Measurements from ENCODE around the gene JMJD6.
A peak's percentile ranks its signal among the peaks of the same experiment; 100 is the strongest.
"Not testable (repeated sequence)": the region's sequence is repeated elsewhere in the genome, so short reads cannot be mapped to it uniquely, and the experiment has no call there.

JMJD6 gene

GRCh38 chr17:76731800-76732733 lies 5.7 kb upstream of the JMJD6 start:
- H3K36me3 Mint-ChIP-seq: peaks cover 100% of the 10 kb centered on the region
- peaks cover 41% of the 10 kb centered on the region for H3K4me1 Mint-ChIP-seq
- not testable (repeated sequence) for DNase-seq (ENCODE audit: low spot score in 2 of 2); ATAC-seq; H3K9me3 Mint-ChIP-seq
- H3K27ac Mint-ChIP-seq: peak overlapping the region; percentile 99
- H3K4me3 Mint-ChIP-seq: peak overlapping the region; percentile 93

DNA sequence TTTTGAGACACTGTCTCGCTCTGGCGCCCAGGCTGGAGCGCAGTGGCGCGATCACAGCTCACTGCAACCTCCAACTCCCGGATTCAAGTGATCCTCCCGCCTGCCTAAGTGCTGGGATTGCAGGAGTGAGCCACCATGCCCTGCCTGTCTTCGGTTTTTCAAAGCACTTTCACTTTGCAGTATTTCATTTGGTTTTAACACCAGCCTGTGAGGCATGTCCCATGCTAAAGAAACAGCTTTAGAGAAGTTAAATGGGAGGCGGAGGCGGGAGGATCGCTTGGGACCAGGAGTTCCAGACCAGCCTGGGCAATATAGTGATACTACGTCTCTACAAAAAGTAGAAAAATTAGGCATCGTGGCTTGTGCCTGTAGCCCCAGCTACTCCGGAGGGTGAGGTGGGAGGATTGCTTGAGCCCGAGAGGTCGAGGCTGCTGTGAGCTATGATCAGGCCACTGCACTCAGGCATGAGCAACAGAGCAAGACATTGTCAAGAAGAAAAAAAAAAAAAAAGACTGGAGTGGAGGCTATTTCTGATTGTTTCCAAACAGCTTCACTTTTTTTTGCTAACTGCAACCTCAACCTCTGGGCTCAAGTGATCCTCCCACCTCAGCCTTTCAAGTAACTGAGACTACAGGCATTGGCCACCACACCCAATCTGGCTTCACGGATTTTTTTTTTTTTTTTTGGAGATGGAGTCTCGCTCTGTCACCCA lies 1.5 kb upstream of the JMJD6 start:
- DNase-seq (ENCODE audit: low spot score in 2 of 2): peak in 1 of 2 donors; percentile 69
- H3K27ac Mint-ChIP-seq: peak overlapping the region; percentile 97
- H3K36me3 Mint-ChIP-seq: peaks cover 100% of the 10 kb centered on the region
- H3K4me1 Mint-ChIP-seq: peaks cover 21% of the 10 kb centered on the region
- ATAC-seq: no peak
- peak overlapping the region; percentile 98 for H3K4me3 Mint-ChIP-seq
- no peaks in the 10 kb centered on the region for H3K9me3 Mint-ChIP-seq

GRCh38 chr17:76726776-76727718 lies 641 bp upstream of the JMJD6 start, which contains the start of gene METTL23:
TSS of gene METTL23 (plus strand) at chr17:76726839. CDS start at chr17:76729711, 2,872 bp downstream.
- Mint-ChIP-seq H3K4me3 (peak within 1 kb of the TSS; percentile 98), H3K27ac (peak within 1 kb of the TSS; percentile 97), H3K4me1 (peaks cover 21% of the 10 kb centered on the region), H3K9me3 (no peaks in the 10 kb centered on the region), H3K36me3 (peaks cover 100% of the 10 kb centered on the region)
- ATAC-seq (peak; percentile 70), DNase-seq (ENCODE audit: low spot score in 2 of 2) (peak in 1 of 2 donors; percentile 83)

- peak; percentile 53 to 86 for DNase-seq (ENCODE audit: low spot score in 2 of 2)
- ATAC-seq: peak; percentile 66
- Mint-ChIP-seq H3K4me3 (peak overlapping the region; percentile 98), H3K36me3 (peaks cover 100% of the 10 kb centered on the region), H3K9me3 (no peaks in the 10 kb centered on the region), H3K4me1 (peaks cover 34% of the 10 kb centered on the region), H3K27ac (peak overlapping the region; percentile 97)
Measured at GRCh38 chr17:76725580-76726230, 701 bp downstream of the JMJD6 start.

DNA sequence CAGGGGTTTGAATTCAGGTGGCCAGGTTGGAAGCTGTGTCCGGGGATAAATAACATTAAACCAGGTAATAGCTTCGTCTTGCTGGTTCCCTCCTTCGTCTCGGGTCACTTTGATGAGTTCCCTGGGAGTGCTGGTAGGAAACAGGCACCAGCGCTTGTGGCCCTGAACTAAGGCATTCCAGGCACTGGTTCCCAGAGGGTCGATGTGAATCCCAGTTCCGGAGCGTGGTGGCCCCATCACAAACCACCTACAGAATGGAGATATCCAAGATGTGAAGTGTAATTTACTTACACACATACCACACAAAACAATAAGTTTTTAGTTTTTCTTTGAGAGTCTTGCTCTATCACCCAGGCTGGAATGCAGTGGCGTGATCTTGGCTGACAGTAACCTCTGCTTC lies 2.6 kb downstream of the JMJD6 start:
- Mint-ChIP-seq H3K4me3 (peak overlapping the region; percentile 98), H3K36me3 (peaks cover 100% of the 10 kb centered on the region), H3K4me1 (peaks cover 31% of the 10 kb centered on the region), H3K9me3 (no peaks in the 10 kb centered on the region), H3K27ac (no peak overlapping the region)
- DNase-seq (ENCODE audit: low spot score in 2 of 2) (no peak), ATAC-seq (no peak)

DNA sequence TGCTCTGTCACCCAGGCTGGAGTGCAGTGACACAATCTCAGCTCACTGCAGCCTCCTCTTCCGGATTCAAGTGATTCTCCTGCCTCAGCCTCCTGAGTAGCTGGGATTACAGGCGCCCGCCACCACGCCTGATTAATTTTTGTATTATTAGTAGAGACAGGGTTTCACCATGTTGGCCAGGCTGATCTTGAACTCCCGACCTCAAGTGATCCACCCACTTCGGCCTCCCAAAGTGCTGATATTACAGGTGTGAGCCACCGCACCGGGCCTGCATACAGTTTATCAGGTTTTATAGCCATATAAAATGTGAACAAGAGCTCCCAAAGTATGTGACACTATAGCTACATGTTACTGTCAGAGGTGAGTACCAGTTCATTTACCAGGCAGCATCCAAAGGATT lies 3.4 kb downstream of the JMJD6 start:
- DNase-seq (ENCODE audit: low spot score in 2 of 2); H3K9me3 Mint-ChIP-seq; ATAC-seq; H3K27ac Mint-ChIP-seq: not testable (repeated sequence)
- Mint-ChIP-seq H3K36me3 (peaks cover 100% of the 10 kb centered on the region), H3K4me1 (peaks cover 34% of the 10 kb centered on the region), H3K4me3 (peak overlapping the region; percentile 98)

DNA sequence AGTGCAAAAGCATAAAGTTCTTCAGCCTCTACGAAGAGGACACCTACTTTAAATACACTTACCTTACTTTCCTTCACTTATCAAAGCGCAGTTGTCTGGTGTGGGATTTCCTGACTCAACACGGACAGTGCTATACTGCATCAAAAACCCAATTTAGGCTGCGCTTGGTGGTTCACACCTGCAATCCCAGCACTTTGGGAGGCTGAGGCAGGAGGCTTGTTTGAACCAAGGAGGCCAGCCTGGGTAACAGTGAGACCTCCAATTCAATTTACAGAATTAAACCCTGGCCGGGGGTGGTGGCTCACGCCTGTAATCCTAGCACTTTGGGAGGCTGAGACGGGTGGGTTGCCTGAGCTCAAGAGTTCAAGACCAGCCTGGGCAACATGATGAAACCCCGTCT lies 4.1 kb downstream of the JMJD6 start:
- H3K27ac Mint-ChIP-seq: peak overlapping the region; percentile 76
- peak overlapping the region; percentile 26 for H3K4me3 Mint-ChIP-seq
- H3K36me3 Mint-ChIP-seq: peaks cover 100% of the 10 kb centered on the region
- H3K4me1 Mint-ChIP-seq: peaks cover 27% of the 10 kb centered on the region
- no peak for ATAC-seq
- DNase-seq (ENCODE audit: low spot score in 2 of 2): no peak
- no peaks in the 10 kb centered on the region for H3K9me3 Mint-ChIP-seq

- Mint-ChIP-seq H3K27ac (peak overlapping the region; percentile 76), H3K9me3 (no peaks in the 10 kb centered on the region), H3K4me1 (peaks cover 32% of the 10 kb centered on the region), H3K36me3 (peaks cover 100% of the 10 kb centered on the region), H3K4me3 (peak overlapping the region; percentile 26)
- no peak for ATAC-seq
- no peak for DNase-seq (ENCODE audit: low spot score in 2 of 2)
Measured at GRCh38 chr17:76721463-76721862, 4.9 kb downstream of the JMJD6 start.

GRCh38 chr17:76720941-76721340 lies 5.5 kb downstream of the JMJD6 start:
- no peak for ATAC-seq
- H3K9me3 Mint-ChIP-seq: no peaks in the 10 kb centered on the region
- H3K4me1 Mint-ChIP-seq: peaks cover 37% of the 10 kb centered on the region
- DNase-seq (ENCODE audit: low spot score in 2 of 2): no peak
- H3K4me3 Mint-ChIP-seq: no peak overlapping the region
- peak overlapping the region; percentile 76 for H3K27ac Mint-ChIP-seq
- H3K36me3 Mint-ChIP-seq: peaks cover 100% of the 10 kb centered on the region

- H3K9me3 Mint-ChIP-seq: no peaks in the 10 kb centered on the region
- no peak overlapping the region for H3K4me3 Mint-ChIP-seq
- peak overlapping the region; percentile 76 for H3K27ac Mint-ChIP-seq
- H3K4me1 Mint-ChIP-seq: peaks cover 39% of the 10 kb centered on the region
- DNase-seq (ENCODE audit: low spot score in 2 of 2) (no peak), ATAC-seq (no peak)
- peaks cover 100% of the 10 kb centered on the region for H3K36me3 Mint-ChIP-seq
Measured at GRCh38 chr17:76720211-76720610, 6.2 kb downstream of the JMJD6 start.

- Mint-ChIP-seq H3K4me1 (peaks cover 56% of the 10 kb centered on the region), H3K4me3 (no peak overlapping the region), H3K9me3 (no peaks in the 10 kb centered on the region), H3K27ac (no peak overlapping the region), H3K36me3 (peaks cover 100% of the 10 kb centered on the region)
- DNase-seq (ENCODE audit: low spot score in 2 of 2) (no peak), ATAC-seq (no peak)
Measured at GRCh38 chr17:76718516-76718915, 7.9 kb downstream of the JMJD6 start.

DNA sequence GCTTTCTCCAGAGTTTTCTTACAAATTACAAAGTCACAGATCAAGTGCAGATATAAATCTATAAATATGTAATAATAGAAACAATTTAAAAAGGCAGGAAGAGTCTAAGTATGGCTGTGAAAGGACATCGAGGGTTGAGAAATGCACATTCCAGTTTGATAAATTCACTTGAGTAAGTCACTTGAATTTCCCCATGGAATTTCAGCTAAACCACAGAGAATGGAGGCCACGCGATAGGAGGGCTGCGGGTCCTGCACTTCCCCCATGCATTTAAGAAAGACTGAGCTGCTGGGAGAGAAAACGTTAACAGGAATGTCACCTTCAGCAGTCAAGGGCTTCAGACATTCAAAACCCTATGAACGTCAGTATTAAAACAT lies 9.6 kb downstream of the JMJD6 start:
- DNase-seq (ENCODE audit: low spot score in 2 of 2): no peak
- H3K27ac Mint-ChIP-seq: peak overlapping the region; percentile 87
- H3K4me3 Mint-ChIP-seq: peak overlapping the region; percentile 62

DNA sequence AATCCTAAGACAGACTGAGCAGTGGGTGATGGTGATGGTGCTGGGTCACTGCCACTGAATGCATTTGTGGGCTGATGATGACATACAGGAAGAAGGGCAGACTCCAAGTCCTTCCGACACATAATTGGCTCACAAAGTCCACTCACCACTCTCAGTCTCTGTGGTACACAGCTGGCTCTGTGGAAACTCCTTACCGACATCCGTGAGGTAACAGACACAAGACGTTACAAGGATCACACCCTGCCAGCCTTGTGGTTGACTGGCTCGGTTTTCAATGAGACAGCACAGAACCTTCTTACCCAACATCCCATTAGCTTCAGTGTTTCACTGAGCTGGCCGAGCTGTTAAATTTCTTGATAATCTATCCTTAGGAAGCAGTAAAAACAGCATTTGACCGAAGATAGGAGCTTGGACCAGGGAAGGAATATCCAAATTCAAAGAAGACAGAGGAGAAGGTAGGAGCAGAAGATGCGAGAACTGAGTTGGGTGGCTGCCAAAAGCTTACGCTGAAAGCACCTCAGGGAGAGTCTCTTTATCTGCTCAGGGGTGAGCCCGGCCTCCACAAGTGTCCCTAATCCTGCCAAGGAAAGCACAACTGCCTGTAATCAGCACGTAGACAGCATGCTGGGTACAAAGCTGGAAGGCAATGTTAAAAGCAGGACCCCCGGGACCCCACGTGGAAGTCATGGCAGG lies 10.1 kb downstream of the JMJD6 start:
- Mint-ChIP-seq H3K36me3 (peaks cover 93% of the 10 kb centered on the region), H3K27ac (peak overlapping the region; percentile 87), H3K4me3 (peak overlapping the region; percentile 62), H3K4me1 (peaks cover 56% of the 10 kb centered on the region), H3K9me3 (no peaks in the 10 kb centered on the region)
- peak; percentile 46 to 87 for DNase-seq (ENCODE audit: low spot score in 2 of 2)
- peak; percentile 97 for ATAC-seq

More for the DNA sequence above, 9.6 kb downstream of the JMJD6 start:
- no peak for ATAC-seq
- Mint-ChIP-seq H3K9me3 (no peaks in the 10 kb centered on the region), H3K4me1 (peaks cover 57% of the 10 kb centered on the region), H3K36me3 (peaks cover 98% of the 10 kb centered on the region)

DNA sequence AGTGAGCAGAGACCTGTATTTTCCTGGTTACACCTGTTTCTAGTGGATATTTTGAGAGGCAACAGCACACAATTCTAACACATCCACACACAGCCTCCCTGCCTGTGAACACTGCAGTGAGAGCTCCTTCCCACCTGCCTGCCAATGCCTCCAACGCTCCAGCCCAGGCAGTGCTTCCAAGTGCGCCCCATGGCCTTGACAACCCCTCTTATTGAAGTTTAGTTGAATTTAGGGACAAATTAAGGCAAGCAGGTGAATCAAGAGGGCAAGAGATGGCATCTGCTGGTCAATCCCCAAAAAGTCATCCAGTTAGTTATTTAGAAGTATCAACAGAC lies 10.9 kb downstream of the JMJD6 start:
- H3K27ac Mint-ChIP-seq: peak overlapping the region; percentile 87
- ATAC-seq: no peak
- peaks cover 84% of the 10 kb centered on the region for H3K36me3 Mint-ChIP-seq
- peaks cover 54% of the 10 kb centered on the region for H3K4me1 Mint-ChIP-seq
- no peak for DNase-seq (ENCODE audit: low spot score in 2 of 2)
- H3K4me3 Mint-ChIP-seq: peak overlapping the region; percentile 62
- no peaks in the 10 kb centered on the region for H3K9me3 Mint-ChIP-seq
